Measurements from ENCODE around the gene SH3PXD2B.

DNA sequence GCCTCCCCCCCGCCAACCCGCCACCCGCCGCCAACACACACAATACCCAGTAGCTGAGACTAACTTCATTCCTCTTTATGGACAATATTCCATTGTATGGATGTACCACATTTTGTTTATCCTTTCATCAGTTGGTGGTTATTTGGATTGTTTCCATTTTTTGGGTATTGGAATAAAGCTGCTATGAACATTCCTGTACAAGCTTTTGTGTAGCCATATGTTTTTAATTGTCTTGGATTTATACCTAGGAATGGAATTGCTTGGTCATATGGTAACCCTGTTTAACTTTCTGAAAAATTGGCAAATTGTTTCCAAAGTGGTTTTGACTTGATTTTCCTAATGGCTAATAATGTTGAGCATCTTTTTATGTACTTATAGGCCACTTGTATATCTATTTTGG lies 165.9 kb downstream of the SH3PXD2B start:
- TF ChIP-seq, protein P1, sequence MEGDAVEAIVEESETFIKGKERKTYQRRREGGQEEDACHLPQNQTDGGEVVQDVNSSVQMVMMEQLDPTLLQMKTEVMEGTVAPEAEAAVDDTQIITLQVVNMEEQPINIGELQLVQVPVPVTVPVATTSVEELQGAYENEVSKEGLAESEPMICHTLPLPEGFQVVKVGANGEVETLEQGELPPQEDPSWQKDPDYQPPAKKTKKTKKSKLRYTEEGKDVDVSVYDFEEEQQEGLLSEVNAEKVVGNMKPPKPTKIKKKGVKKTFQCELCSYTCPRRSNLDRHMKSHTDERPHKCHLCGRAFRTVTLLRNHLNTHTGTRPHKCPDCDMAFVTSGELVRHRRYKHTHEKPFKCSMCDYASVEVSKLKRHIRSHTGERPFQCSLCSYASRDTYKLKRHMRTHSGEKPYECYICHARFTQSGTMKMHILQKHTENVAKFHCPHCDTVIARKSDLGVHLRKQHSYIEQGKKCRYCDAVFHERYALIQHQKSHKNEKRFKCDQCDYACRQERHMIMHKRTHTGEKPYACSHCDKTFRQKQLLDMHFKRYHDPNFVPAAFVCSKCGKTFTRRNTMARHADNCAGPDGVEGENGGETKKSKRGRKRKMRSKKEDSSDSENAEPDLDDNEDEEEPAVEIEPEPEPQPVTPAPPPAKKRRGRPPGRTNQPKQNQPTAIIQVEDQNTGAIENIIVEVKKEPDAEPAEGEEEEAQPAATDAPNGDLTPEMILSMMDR (conservative IDR thresholded peaks at IDR 0.05; ENCODE audit: low read depth, low read length), result no peak
- TF ChIP-seq POLR2A (IDR thresholded peaks at IDR 0.05; ENCODE audit: low read depth, low read length), result no peak
- TF ChIP-seq, protein P2, sequence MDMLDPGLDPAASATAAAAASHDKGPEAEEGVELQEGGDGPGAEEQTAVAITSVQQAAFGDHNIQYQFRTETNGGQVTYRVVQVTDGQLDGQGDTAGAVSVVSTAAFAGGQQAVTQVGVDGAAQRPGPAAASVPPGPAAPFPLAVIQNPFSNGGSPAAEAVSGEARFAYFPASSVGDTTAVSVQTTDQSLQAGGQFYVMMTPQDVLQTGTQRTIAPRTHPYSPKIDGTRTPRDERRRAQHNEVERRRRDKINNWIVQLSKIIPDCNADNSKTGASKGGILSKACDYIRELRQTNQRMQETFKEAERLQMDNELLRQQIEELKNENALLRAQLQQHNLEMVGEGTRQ (IDR thresholded peaks at IDR 0.05; ENCODE audit: low read depth, low read length), result no peak
- TF ChIP-seq RAD21 (IDR thresholded peaks at IDR 0.05; ENCODE audit: low read length), result no peak
- TF ChIP-seq SMC3 (IDR thresholded peaks at IDR 0.05; ENCODE audit: low read depth, low read length), result no peak
- no peak for TF ChIP-seq MXI1 (IDR thresholded peaks at IDR 0.05; ENCODE audit: borderline replicate concordance, low read depth, low read length)
- TF ChIP-seq MAFK (IDR thresholded peaks at IDR 0.05; ENCODE audit: low read depth, low read length), result no peak
- TF ChIP-seq MAZ (IDR thresholded peaks at IDR 0.05; ENCODE audit: borderline replicate concordance, low read depth, low read length), result no peak
- no peak for TF ChIP-seq RFX5 (IDR thresholded peaks at IDR 0.05; ENCODE audit: low read depth, low read length)
- no peak for TF ChIP-seq RCOR1 (IDR thresholded peaks at IDR 0.05; ENCODE audit: insufficient replicate concordance, low read length)
- no peak for TF ChIP-seq CEBPB (IDR thresholded peaks at IDR 0.05; ENCODE audit: low read depth, low read length)
- no peak for TF ChIP-seq NFE2L2 (IDR thresholded peaks at IDR 0.05; ENCODE audit: low read depth, low read length)
- TF ChIP-seq, protein P3, sequence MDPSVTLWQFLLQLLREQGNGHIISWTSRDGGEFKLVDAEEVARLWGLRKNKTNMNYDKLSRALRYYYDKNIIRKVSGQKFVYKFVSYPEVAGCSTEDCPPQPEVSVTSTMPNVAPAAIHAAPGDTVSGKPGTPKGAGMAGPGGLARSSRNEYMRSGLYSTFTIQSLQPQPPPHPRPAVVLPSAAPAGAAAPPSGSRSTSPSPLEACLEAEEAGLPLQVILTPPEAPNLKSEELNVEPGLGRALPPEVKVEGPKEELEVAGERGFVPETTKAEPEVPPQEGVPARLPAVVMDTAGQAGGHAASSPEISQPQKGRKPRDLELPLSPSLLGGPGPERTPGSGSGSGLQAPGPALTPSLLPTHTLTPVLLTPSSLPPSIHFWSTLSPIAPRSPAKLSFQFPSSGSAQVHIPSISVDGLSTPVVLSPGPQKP (IDR thresholded peaks at IDR 0.05; ENCODE audit: borderline replicate concordance, low read depth, low read length), result no peak

Data from IMR-90 (cell line).